GM12864 (cell line): ENCODE data around the gene CDH23.

Experiments used
- DNase-seq: peaks from one replicate; pipeline ENCODE4 v3.0.0-alpha.2; 2011; ENCODE audit warnings: low read depth
- H3K4me3 ChIP-seq: 2 replicates; pipeline ENCODE4 v1.5.1; 2011; ENCODE audit warnings: mild to moderate bottlenecking, low read depth, low read length, control low read depth
- TF ChIP-seq, protein P1 (sequence below): IDR thresholded peaks from 2 replicates; pipeline ENCODE4 v1.5.1; 2011; ENCODE audit warnings: low read depth, mild to moderate bottlenecking, moderate library complexity, low read length, control low read depth, inconsistent platforms; ENCODE audit errors: missing control alignments

The CDH23 gene

DNA sequence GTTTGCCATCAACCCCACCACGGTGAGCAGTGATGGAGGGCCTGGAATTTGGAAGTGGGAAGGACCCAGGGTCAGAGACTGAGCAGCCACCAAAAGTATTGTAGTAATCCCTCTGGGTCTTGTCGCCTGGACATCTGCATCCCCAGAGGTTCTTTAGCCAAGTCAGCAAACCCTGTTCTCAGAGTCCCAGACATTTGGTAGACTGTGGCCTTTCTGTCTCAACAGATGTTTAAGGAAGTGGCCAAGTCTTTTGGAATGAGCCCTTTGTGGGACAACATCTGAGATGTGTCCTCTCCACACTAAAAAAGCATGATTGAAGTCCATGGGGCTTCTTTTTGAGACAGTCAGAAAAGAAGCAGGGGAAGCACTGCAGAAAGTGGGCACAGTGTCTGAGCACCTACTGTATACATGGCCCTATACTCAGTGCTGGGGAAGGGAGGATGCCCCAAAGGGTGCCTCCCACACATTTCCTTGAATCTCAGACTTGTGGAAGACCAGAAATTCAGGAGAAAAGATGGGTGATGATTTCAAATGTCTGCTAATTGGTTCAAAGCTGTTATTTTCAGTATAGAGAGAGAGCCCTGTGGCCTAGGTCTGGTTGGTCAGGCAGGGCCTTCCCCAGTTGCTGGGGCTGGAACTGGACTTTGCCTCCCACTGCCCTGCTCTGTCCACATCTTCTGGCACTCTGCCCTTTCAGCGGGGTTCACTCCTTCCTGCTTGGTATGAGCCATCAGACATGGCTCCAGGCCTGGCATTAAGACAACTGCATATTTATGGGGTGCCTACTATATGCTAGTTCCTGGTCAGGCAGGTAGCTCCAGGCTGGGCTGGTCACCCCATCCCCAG lies 403.1 kb downstream of the CDH23 start:
- no peak overlapping the region for H3K4me3 ChIP-seq
- TF ChIP-seq, protein P1, sequence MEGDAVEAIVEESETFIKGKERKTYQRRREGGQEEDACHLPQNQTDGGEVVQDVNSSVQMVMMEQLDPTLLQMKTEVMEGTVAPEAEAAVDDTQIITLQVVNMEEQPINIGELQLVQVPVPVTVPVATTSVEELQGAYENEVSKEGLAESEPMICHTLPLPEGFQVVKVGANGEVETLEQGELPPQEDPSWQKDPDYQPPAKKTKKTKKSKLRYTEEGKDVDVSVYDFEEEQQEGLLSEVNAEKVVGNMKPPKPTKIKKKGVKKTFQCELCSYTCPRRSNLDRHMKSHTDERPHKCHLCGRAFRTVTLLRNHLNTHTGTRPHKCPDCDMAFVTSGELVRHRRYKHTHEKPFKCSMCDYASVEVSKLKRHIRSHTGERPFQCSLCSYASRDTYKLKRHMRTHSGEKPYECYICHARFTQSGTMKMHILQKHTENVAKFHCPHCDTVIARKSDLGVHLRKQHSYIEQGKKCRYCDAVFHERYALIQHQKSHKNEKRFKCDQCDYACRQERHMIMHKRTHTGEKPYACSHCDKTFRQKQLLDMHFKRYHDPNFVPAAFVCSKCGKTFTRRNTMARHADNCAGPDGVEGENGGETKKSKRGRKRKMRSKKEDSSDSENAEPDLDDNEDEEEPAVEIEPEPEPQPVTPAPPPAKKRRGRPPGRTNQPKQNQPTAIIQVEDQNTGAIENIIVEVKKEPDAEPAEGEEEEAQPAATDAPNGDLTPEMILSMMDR = no peak
- no peak for DNase-seq

DNA sequence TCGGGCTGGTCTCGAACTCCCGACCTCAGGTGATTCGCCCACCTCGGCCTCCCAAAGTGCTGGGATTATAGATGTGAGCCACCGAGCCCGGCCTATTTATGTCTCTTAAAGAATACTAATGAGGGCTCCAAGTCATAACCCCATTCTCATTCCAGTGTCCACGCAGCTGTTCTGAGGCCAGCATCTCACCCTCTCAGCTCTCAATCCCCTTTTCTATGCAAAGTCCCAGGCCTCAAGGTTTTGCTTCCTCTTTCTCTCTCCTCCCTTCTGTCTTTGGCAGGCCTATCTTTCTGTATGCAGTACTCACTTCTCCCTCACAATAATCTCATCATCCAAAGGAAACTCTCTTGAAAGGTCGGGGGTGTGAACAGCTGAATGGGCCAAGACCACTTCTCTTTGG lies 404.6 kb downstream of the CDH23 start:
- no peak overlapping the region for H3K4me3 ChIP-seq
- DNase-seq = peak; percentile 75
- TF ChIP-seq, protein P1 = no peak

- TF ChIP-seq, protein P1 = no peak
- no peak for DNase-seq
- H3K4me3 ChIP-seq = no peak overlapping the region
Observed at GRCh38 chr10:71802235-71802634, 405.5 kb downstream of the CDH23 start.

- no peak overlapping the region for H3K4me3 ChIP-seq
- no peak for DNase-seq
- TF ChIP-seq, protein P1 = no peak
Observed at GRCh38 chr10:71802715-71803488, 406.2 kb downstream of the CDH23 start.

DNA sequence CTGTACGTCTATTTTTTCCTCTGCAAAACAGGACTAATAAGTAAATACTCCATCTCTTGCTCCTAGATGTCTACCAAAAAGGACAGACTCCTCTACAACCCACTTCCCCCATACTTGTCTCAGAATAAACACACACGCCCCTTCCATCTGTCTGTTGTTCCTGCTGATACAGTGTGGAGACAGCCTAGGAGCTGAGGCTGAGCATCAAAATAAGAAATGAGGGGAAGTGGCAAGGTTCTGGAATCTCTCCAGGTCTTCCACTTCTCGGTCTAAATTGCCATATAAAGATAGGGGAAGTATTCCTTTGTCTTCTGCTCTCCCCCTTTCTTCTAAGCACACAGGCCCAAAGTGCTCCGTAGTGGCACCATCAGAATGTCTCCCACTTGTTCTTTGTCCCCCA lies 407.4 kb downstream of the CDH23 start:
- DNase-seq = no peak
- TF ChIP-seq, protein P1 = no peak
- no peak overlapping the region for H3K4me3 ChIP-seq

GRCh38 chr10:71805776-71806703 lies 409.3 kb downstream of the CDH23 start:
- TF ChIP-seq, protein P1 = no peak
- H3K4me3 ChIP-seq = no peak overlapping the region
- no peak for DNase-seq
